ENCODE measurements around the gene EMILIN3.

Gene EMILIN3

DNA sequence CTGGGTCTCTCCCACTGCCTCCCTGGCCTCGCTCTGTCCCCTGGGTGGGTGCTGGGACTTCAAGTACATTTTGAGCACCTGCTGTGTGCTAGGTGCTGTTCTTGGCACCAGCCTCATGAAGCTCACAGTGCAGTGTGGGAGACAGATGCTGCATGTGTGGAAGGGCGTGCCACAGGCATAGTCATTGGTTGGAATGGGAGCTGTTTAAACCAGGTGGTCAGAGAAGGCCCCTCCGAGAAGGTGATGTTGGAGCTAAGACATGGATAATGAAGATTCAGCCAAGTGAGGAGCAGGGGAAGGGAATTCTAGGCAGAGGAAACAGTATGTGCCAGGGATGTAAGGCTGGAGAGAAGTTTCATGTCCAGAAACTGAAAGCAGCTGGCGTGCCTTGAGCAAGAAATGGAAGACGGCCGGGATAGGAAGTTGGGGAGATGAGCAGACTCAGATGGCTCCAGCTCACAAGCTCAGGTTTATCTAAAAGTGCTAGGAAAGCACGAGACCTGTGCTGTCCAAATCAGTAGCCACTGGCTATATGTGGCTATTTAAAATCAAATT, 16.1 kb downstream of the EMILIN3 start:
- TF ChIP-seq CTCF (IDR thresholded peaks at IDR 0.05; ENCODE audit: low read depth, low read length), result no peak
- no peak overlapping the region for H3K4me3 ChIP-seq (ENCODE audit: low read depth, low read length)

DNA sequence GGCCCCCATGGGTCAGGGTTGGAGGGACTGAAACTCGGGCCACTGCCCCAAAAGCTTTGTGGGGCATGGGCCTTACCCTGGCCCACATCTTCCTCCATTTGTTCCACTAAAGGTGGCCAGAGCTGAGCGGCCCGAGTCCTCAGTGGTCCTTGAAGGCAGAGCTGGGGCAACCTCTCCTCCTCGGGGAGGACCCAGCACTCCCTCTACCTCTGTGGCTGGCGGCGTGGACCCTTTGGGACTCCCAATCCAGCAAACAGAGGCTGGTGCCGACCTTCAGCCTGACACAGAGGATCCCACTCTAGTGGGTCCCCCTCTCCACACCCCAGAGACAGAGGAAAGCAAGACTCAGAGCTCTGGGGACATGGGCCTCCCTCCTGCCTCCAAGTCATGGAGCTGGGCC, 16.7 kb downstream of the EMILIN3 start:
- TF ChIP-seq CTCF (IDR thresholded peaks at IDR 0.05; ENCODE audit: low read depth, low read length), result no peak
- no peak overlapping the region for H3K4me3 ChIP-seq (ENCODE audit: low read depth, low read length)

DNA sequence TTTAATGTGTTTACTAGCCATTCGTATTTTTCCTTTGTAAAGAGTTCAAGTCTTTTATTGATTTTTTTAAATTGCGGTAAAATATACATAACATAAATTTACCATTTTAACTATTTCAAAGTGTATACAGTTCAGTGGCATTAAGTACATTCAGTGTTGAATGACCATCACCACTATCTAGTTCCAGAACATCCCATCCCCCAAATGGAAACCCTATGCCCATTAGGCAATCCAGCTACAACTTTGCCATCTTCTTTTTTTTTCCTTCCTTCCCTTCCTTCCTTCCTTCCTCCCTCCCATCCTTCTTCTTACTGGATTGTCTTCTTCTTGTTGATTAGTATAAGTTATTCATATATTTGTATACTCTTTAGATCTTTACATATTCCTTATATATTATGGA, 17.4 kb downstream of the EMILIN3 start:
- no peak for TF ChIP-seq CTCF (IDR thresholded peaks at IDR 0.05; ENCODE audit: low read depth, low read length)

DNA sequence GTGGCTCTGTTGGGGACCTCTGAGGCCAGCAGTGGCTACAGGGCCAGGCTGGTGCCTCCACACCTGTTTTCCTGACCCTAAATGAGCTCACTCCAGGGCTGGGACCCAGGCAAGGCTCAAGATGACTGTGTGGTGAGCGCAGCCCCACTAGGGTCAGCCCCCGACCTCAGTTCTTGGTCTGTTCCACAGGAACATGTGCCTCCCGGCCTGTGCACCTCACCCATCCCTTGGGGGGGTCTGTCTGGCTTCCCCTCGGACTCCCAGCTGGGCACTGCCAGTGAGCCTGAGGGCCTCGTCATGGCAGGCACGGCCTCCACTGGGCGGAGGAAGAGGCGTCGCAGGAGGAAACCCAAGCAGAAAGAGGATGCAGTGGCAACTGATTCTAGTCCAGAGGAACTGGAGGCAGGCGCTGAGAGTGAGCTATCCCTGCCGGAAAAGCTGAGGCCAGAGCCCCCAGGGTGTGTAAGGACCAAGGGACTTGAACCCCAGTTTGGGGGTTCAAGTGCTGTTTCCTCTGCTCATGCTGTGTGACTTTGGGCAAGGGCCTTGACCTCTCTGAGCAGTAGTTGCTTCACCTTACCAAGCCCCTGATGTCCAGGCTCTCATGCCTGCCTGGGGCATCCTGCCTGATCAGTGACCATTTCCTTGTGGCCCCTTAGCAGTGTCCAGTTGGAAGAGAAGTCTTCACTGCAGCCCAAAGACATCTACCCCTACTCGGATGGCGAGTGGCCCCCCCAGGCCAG, 18.0 kb downstream of the EMILIN3 start:
- no peak for TF ChIP-seq CTCF (IDR thresholded peaks at IDR 0.05; ENCODE audit: low read depth, low read length)
- H3K4me3 ChIP-seq (ENCODE audit: low read depth, low read length), result no peak overlapping the region

More for the DNA sequence above, 17.4 kb downstream of the EMILIN3 start:
- no peak overlapping the region for H3K4me3 ChIP-seq (ENCODE audit: low read depth, low read length)

- H3K4me3 ChIP-seq (ENCODE audit: low read depth, low read length), result no peak overlapping the region
- no peak for TF ChIP-seq CTCF (IDR thresholded peaks at IDR 0.05; ENCODE audit: low read depth, low read length)
Measured at GRCh38 chr20:41347523-41348429, 18.8 kb downstream of the EMILIN3 start.

DNA sequence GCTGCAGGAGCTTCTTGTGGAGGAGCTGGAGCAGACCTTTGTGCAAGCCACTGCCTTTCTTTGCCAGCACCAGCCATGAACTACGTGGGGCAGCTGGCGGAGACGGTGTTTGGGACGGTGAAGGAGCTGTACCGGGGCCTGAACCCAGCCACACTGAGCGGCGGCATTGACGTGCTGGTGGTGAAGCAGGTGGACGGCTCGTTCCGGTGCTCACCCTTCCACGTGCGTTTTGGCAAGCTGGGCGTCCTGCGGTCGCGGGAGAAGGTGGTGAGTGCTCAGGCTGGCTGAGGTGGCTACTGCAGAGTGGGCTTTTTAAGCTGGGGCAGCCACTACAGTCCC, 20.9 kb downstream of the EMILIN3 start:
- TF ChIP-seq CTCF (IDR thresholded peaks at IDR 0.05; ENCODE audit: low read depth, low read length), result no peak
- H3K4me3 ChIP-seq (ENCODE audit: low read depth, low read length), result no peak overlapping the region

Data from WI38 (cell line).